NCI-H1436 (cell line): ENCODE data around the gene USP24.

ENCODE experiments used
- DNase-seq: peaks from one replicate; lab custom pipeline; 2025; lab: John Stamatoyannopoulos, UW

USP24 gene

DNA sequence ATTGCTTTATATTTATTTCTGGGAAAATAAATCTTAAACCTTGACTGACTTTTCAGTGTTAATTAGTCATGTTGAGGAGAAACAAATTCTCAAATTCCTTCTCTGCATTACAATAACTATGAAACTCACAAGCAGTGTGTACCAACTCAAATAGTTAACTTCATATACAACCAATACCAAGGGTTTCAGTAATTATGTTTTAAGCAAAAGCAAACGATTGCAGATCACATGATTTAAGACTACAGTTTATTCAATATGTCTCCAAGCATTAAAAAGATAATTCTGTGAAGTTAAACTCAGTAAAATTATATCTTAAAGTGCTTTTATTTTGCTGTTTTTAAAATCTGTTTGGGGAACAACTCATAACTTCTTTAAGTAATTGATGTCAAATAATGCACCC lies 147.2 kb downstream of the USP24 start:
- no peak for DNase-seq

DNA sequence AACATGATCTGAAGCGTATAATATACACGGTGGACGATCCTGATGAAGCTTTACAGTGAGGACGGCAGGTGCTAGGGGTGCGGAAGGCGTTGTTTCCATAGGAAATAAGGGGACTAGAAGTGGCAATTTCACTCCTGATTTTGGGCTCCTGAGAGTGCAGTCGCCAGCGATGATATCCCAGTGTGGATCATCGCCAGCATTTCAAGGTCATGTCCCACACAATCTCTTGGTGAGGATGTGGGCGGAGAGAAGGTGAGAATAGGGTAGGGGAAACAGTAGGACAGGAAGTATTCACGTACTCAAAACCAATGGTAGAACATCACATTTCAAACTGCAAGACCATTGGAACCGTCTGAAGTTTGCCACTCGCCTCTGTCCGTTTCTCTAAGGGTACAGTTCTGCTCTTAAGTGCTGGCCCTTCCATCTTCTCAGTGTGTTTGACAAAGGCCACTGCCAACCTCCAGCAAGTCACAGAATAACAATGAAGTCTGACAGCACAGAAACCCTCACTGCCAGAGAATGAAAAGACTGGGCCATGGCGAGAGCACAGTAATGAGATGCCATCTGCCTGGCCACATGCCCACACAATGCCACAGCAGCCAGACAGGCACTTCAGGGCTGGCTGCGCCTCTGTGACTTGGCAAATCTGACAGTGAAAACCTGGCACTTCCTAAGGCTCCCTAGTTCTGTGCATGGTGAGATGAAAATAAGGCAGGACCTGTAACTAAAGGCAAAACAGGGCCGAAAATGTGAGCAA lies 148.0 kb downstream of the USP24 start:
- DNase-seq: no peak

DNA sequence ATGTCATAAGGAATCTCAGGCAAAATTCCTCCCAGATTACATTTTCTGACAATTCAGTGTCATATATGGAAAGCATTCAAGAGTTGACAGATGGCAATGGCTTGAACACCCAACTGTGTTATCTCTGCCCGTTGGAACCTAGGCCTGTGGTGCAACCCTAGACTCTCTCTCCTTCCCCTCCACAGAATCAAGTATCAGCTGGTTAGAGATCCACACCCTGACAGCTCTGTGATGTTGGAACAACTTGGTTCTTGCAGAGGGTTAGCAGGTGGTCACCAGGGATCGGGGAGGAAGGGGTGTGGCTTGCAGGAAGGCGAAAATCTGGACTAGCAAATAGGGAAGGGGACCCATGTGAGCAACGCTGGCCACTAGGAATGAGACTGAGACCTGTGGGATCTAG lies 149.5 kb downstream of the USP24 start:
- no peak for DNase-seq

DNA sequence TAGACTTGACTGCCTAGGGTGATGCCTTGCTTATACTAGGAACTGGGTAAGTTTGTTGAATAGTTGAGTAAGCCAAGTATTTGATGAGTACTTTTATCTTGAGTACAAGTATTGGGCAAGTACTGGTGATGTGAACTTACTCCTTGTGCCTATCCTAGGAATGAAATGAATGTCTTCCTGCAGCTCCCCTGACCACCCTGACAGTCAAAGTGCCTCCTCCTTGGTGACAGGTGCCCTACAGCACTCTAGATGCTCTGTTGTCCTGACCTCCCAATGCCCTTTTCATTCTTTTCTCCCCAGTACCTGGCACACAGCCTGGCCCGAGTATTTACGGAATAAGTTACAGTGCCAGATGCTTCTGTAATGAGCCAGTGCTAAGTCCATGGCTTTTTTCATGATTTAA lies 150.3 kb downstream of the USP24 start:
- DNase-seq: no peak

DNA sequence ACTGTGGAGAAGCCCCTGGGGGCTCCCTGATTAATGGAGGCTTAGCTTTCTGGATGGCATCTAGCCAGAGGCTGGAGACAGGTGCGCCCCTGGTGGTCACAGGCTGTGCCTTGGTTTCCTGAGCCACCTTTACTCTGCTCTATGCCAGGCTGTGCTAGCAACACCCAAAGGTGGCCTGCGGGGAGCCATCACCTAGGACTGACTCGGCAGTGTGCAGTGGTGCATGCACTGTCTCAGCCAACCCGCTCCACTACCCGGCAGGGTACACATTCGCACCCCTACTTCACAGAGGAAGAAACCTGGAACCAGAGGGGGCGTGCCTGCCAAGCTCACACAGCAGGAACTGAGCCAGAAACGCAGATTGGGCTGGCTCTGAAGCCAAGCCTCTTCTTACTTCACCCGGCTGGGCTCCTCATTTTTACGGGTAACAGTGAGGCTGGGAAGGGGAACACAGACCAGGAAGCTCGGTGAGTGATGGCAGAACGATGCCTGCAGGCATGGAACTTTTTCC lies 151.0 kb downstream of the USP24 start:
- peak; percentile 24 for DNase-seq

DNA sequence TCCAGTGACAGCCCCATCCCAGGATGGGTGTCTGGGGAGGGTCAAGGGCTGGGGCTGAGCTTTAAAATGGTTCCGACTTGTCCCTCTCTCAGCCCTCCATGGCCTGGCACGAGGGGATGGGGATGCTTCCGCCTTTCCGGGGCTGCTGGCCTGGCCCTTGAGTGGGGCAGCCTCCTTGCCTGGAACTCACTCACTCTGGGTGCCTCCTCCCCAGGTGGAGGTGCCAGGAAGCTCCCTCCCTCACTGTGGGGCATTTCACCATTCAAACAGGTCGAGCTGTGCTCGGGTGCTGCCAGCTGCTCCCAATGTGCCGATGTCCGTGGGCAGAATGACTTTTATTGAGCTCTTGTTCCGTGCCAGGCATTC lies 151.6 kb downstream of the USP24 start:
- DNase-seq: no peak

DNA sequence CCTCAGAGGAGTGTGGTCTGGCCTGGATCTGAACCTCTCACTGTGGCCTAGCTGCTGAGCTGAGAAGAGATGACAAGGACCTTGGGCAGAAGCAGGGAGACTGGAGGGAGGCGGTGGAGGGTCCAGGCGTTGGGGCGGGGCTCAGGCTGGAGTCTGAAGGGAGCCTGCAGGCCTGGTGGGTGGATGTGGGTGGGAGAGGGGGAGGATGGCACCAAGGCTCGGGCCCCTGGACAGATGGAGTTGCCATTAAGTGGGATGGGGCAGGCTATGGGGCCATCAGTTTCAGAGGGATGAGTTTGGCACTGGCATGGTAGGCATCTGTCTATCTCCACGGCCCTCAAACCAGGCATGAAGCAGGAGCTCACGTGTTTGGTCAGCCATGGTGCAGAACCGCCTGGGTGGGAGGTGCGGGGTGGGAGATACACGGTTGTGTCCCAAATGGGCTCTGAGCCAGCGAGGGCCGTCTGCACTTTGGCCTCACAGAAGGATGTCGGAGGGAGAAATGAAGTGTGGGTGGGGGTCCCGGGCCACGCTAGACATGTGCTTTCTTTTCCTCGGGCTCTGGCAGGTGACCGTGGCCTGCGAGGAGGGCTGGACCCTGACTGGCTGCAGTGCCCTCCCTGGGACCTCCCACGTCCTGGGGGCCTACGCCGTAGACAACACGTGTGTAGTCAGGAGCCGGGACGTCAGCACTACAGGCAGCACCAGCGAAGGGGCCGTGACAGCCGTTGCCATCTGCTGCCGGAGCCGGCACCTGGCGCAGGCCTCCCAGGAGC lies 152.2 kb downstream of the USP24 start:
- no peak for DNase-seq

DNA sequence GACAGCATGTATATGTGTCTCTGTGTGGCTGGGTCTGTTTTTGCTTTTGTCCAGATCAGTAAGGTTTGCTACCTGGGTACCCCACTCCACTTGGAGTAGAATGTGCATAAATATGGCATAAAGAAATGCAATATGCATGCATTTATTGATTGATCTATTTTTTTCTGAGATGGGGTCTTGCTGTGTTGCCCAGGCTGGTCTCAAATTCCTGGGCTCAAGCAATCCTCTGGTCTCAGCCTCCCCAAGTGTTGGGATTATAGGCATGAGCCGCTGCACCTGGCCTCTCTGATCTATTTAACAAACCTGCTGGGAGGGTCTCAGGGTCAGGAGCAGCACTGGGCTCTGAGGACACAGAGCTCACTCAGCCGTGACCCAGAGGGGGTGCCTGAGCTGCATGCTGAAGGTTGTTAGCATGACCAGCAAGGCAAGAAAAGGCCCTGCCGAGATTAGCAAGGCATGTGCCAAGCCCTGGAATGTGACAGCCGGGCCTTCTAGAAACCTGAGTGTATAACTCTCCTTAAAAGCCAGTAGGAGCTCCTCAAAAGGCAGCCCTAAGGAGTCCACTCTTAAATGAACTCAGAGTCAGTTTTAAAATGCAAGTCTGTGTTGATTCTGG lies 153.3 kb downstream of the USP24 start:
- DNase-seq: no peak

DNA sequence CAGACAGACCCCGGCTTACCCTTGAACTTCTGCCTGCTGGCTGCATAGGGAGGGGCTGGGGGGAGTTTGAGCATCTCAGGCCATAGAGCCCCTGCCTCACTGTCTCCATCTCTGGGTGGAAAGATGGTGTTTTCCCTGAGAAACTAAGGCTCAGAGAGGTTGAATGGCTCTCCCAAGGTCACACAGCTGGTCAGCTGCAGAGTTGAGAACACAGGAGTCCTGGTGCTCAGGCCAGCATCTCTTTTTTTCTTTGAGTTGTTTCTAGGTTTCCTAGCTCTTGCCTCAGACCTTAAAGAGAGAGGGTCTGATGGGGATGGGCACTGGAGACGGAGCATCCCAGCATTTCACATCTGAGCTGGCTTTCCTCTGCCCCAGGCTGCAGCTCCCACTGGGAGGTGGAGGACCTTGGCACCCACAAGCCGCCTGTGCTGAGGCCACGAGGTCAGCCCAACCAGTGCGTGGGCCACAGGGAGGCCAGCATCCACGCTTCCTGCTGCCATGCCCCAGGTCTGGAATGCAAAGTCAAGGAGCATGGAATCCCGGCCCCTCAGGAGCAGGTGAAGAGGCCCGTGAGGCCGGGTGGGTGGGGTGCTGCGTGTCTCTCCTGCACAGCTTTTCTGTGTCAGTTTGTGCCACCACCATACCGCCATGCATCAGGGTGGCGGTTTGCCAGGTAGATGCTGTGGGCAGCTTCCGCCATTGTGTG lies 154.0 kb downstream of the USP24 start:
- no peak for DNase-seq

DNA sequence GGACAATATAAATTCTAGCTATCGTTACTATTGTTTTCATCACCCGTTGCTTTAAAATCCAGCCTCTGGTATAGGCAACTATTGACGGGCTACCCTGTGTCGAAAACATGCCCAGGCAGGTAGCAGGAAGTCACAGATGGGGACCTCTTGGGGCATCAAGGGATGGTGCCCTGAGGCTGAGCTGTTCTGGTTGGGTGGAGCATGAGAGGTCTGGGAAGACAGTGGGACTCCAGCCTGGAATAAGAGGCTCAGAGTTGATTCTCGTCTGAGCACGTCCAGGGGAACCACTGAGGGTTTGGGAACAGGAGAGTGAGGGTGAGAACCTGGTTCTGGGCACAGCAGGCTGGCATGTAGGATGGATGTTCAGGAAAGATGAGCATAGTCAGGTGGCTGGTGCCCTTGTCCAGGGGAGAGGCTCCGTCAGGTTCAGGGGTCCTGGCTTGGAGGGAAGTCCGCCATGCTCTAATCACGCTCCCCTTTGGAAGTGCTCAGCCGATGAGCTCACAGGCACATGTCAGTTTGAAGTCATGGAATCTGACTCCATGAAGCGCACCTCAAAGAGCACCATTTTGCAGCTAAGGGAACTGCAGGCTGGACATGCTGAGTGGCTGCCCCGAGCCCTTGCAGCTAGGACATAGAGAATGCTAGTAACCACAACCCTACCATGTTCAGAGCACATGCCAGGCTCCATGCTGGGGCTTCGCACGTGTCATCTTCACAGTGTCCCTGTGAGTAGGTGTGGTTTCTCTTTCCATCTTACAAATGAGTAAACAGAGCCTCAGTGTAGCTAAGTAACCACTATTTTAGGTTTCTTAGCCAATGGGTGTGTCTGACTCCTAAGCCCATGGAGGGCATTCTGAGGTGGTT lies 154.8 kb downstream of the USP24 start:
- no peak for DNase-seq

DNA sequence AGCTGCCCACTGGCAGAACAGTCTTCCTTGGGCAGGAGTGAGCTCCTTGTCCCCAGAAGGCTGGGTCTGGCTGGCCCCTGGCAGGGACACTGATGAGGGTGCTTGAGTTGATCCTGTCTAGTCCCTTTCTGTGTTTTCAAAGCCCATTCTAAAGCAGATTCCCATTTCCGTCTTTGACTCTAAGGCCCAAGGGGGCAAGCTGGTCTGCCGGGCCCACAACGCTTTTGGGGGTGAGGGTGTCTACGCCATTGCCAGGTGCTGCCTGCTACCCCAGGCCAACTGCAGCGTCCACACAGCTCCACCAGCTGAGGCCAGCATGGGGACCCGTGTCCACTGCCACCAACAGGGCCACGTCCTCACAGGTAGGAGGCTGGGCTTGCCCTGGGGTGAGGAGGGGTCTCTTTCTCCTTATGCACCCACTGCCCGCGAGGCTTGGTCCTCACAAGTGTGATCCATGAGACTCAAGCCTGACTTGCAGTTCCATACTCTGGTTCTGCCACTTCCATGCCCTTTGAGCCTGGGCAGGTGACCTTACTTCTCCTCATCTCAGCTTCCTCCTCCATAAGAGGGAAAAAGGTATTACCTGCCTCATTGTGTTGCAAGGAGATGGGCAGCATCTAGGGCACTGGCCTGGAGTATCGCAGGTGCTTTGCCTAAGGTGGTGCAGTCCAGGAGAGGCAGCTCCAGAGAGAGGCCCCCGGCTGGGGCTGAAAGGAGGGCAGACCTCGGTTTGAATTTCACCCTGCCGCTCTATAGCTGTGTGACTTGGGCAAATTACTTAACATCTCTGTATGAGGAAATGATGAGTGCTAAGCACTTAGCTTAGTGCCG lies 155.6 kb downstream of the USP24 start:
- DNase-seq: no peak

DNA sequence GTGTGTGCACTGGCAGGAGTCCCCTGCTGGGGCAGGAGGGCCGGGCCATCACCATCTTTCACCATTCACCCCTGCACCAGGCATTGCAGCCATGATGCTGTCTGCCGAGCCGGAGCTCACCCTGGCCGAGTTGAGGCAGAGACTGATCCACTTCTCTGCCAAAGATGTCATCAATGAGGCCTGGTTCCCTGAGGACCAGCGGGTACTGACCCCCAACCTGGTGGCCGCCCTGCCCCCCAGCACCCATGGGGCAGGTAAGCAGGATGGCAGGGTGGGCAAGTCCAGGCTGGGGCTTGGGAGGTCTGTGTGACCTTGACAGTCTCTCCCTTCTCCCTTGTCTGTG lies 157.2 kb downstream of the USP24 start:
- no peak for DNase-seq

DNA sequence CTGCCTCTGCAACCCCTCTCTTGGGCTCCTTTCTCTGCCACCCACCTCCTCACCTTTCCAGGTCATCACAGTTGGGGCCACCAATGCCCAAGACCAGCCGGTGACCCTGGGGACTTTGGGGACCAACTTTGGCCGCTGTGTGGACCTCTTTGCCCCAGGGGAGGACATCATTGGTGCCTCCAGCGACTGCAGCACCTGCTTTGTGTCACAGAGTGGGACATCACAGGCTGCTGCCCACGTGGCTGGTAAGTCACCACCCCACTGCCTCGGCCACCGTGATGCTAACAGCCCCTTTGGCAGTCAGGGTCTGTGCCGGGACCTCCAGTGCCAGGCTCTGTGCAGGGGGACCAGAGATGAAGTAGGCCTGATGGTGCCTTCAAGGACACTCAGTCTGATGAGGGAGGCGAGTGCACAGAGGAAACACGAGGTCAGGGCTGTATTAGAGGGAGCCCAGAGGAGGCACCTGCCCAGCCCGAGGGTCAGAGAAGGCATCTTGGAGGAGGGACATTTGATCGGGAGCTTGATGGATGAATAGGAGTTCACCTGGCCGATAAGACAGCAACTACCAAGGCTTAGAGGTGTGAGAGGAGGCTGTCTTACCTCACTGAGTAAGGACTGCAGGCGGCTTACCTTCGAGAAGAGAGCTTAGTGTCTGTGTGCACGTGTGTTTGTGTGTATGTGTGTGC lies 157.8 kb downstream of the USP24 start:
- DNase-seq: no peak

DNA sequence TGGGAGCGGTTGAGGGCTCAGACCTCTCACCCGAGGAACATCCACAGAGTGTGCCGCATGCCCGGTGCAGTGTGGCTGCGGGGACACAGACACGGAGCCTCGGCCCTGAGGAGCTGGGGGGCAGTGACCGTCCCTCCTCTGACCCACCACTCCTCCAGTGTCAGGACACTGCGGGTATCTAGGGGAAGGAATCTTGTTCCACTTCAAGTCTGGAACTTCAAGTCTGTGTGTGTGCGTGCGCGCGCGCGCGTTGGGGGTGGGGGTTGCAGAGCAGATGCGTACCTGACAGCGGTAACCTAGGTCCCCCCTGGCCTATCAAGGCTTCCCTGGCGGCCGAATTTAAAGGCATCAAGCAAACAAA lies 158.6 kb downstream of the USP24 start:
- DNase-seq: no peak

DNA sequence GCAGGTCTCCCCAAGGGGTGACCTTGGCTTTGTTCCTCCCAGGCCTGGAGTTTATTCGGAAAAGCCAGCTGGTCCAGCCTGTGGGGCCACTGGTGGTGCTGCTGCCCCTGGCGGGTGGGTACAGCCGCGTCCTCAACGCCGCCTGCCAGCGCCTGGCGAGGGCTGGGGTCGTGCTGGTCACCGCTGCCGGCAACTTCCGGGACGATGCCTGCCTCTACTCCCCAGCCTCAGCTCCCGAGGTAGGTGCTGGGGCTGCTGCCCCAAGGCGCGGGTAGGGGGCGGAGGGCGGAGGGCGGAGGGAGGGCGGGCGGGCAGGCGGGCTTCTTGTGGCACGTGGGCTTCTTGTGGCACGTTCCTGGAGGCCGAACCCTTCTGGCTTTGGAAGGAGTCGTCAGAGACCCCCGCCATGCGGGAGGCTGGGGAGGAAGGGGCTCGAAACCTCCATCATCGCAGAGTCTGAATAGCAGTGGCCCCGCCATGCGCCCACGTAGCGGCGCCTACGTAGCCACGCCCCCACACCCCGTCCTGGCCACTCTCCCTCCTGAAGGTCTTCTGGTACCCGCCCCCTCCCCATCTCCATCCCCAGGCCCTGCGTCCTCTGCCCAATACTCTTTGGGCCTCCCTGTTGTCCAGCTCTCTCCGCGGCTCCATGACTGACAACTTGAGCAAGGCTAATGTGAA lies 159.1 kb downstream of the USP24 start:
- no peak for DNase-seq

DNA sequence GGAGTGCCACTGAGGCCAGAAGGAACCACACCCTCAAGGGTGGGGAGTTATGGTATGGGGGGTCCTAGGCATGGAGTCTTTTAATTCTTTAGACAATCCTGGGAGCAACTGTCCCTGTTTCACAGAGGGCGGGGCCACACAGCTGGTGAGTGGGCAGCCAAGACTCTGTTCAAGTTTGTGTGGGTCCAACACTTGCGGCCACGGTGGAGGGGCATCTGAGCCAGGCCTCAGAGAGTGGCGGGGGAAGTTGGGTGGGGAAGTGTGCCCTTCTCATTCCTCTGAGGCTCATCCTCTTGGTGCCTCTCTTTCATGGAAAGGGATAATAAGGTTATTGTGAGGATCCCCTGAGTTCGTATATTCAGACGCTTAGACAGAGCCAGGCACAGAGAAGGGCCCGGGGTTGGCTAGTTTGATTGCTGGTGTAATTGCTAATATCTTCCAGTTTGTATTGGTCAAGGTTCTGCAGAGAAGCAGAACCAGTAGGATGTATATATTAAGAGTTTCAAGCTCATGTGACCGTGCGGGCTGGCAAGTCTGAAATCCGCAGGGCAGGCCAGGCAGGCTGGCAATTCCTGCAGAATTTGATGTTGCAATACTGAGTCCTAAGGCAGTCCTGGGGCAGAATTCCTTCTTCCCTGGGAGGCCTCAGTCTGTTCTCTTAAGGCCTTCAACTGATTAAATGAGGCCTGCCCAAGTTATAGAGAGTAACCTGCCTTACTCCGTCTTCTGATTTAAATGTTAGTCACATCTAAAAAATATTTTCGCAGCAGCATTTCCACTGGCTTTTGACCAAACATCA lies 159.9 kb downstream of the USP24 start:
- DNase-seq: no peak

DNA sequence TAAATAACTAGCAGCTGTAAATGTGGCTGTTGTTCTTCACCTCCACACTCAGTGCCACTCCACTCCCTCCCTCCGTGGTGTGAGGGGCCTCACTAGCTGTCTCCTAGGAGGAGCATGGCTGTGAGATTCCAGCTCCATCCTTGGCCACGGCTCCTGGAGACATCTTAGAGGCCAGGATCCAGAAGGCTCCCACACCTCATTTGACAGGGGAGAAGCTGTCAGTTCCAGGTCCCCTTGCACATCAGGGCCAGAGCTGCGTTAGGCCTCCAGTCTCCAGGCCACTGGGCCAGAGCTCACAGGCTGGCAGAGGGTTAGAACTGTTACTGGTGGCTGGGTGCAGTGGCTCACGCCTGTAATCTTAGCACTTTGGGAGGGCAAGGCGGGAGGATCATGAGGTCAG lies 160.8 kb downstream of the USP24 start:
- DNase-seq: no peak

DNA sequence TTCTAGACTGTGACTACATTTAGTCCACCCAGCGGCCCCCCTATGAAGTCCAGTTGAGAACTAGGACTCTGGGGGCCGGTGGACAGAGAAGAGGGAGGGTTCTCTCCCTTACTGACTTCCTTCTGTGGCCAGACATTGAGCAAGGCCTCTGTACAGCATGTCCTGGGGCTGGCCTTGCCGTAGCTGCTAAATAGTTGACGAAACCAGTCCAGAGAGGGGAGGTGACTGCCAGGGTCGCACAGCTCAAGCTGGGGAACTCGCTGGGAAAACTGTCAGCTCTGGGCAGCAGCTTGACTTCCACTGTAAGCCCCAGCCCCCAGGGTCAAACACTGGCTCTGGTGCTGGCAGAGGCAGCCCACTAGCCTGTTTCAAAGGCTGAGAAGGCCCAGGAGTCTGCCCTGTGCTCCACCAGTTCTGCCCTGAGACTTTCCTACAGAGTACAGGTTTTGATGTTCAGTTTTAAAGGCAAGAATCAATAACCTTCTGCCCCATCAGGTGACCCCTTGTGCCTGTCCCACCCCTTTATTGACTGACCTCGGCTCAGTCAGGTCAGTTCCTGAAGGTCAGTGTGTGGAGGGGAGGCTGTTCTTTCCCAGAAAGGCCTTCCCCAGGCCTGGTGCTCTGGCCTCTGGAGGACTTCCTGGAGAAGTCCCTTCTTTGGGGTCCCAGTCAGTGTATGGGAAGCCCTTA lies 161.8 kb downstream of the USP24 start:
- no peak for DNase-seq
